Umbilical cord (tissue), 2 donors: ENCODE data around the gene SCUBE1. TPM values are rescaled to one million over a fixed set of nuclear protein-coding genes. Genes with fewer than 3 reads are reported as not detected.
"Not testable (repeated sequence)": the region's sequence is repeated elsewhere in the genome, so short reads cannot be mapped to it uniquely, and the experiment has no call there.

ENCODE experiments used
- DNase-seq: peaks from one replicate; pipeline ENCODE4 v3.0.0-alpha.2; 2015; ENCODE audit warnings: low spot score
- total RNA-seq: library from RNA; depleted of rRNA; stranded (reverse); fragments of >200 nt; gene quantifications from one replicate; pipeline ENCODE4 v1.2.3, GENCODE V29; 2014; ENCODE audit warnings: low replicate concordance; ENCODE audit not compliant: insufficient read depth

The SCUBE1 gene
- total RNA-seq, 1 donor from 2014 or later = 3.6 TPM

GRCh38 chr22:43360576-43360975, 17.4 kb upstream of the SCUBE1 start:
- DNase-seq = no peak

GRCh38 chr22:43356881-43357280, 13.7 kb upstream of the SCUBE1 start:
- no peak for DNase-seq

- DNase-seq = not testable (repeated sequence)
These were observed 12.5 kb upstream of the SCUBE1 start for GRCh38 chr22:43355688-43356087.

DNA sequence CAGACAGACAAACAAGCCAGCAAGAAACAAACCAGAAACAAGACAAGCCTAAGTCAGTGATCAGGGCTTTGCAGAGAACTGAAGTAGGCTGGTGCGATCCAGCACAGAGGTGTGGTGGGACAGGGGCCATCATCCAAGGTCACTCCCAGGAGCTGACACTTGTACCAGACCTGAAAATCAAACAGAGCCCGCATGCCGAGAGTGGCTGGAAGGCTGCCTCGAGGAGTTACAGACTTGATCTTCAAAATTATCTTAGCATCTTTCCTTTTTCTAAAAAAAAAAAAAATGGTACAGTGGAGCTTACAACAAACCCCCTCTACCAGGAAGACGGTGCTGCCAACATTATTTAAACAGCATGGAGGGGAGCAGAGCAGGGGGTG, 8.8 kb upstream of the SCUBE1 start:
- DNase-seq = no peak

- DNase-seq = no peak
These were observed 6.5 kb upstream of the SCUBE1 start for GRCh38 chr22:43349636-43350035.

- DNase-seq = peak; percentile 46
These were observed 3.4 kb upstream of the SCUBE1 start for GRCh38 chr22:43346521-43346929.

GRCh38 chr22:43345761-43346301, 2.7 kb upstream of the SCUBE1 start:
- DNase-seq = no peak

DNA sequence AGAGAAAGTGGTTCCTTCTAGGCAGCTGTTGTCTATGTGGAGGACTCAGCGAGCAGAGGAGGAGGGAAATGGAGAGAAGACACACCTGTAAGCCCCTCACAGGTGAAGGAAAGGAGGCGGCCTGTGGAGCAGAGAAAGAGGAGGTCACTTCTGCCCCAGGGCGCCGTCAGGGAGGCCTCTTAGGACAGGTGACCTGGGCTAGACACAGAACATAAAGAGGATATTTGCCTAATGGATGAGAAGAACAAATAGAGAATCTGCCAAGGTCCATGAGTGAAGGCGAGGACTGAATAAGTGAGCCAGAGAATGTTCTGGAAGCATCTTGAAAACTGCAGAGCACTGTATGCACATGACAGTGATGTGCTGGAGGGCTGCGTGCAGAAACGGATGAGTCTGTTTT, 2.2 kb upstream of the SCUBE1 start:
- no peak for DNase-seq

DNA sequence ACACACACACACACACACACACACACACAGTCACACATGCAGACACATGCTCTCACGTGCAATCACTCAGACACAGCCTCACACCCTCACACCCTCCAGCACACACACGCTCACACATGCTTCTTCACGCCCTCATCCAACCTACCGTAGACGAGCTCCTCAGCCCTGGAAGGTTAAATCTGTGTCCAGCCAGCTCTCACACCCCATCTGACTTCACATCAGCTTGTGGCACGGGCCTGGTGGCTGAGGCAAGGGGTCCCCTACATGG, 1.3 kb upstream of the SCUBE1 start:
- DNase-seq = no peak

DNA sequence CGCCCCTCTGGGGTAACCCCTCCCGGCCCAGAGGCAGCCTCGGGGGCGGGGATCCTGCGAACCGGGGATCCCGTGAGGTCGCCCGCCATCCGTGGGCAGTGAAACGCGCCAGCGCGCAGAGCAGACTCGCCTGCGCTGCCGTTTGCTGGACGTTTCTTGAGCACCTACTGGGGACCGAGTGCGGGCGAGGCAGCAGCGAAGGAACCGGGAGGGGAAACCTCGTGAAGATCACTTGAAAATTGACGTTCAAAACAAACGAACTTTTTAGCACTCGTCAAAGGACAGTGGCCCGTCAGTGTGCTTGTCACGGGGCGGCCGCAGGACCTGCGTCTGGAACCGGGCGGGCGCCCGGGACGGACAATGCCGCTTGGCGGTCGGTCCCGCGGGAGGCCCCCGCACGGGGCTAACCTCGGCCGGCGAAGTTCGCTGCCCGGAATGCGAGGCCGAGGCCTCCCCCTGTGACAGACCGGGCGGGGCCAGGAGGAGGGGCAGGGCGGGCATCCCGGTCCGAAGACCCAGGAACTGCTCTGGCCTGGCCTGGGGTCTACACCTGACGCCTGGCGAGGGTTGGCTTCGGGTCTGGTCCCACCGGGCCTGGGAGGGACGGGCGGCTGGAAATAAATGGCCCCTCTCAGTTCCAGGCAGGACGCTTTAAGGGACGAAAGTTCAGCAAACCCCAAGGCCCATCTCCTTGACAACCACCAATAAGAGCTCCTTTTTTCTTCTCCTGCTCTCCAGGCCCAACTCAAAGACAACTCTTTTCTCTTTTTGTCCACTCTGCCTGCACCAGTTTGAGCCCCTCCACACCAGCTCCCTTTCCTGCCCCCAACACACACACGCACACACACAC, 723 bp upstream of the SCUBE1 start:
- no peak for DNase-seq

- DNase-seq = no peak
These were observed 568 bp downstream of the SCUBE1 start for GRCh38 chr22:43342347-43343261.

DNA sequence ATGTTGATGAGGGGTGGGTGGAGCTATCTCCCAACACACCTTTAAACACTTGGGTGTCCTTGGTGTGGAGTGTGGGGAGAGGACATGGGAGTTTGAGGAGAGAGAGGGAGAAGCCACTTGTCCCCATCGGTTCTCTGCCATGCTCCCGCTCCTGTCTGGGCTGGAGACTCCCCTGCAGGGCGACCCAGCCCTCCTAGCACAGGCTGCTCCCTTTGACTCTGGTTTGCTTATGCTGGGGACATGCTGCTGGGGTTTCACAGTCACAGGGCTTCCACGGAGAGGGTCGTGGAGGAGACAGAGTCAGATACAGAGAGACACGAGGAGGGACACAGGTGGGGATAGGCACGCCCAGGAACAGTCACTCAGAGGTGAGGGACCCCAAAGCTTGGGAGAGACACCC, 1.6 kb downstream of the SCUBE1 start:
- no peak for DNase-seq

GRCh38 chr22:43338766-43339345, 4.3 kb downstream of the SCUBE1 start:
- DNase-seq = no peak

GRCh38 chr22:43337946-43338345, 5.2 kb downstream of the SCUBE1 start:
- no peak for DNase-seq

GRCh38 chr22:43337385-43337784, 5.8 kb downstream of the SCUBE1 start:
- no peak for DNase-seq

- no peak for DNase-seq
These were observed 8.8 kb downstream of the SCUBE1 start for GRCh38 chr22:43334378-43334777.

DNA sequence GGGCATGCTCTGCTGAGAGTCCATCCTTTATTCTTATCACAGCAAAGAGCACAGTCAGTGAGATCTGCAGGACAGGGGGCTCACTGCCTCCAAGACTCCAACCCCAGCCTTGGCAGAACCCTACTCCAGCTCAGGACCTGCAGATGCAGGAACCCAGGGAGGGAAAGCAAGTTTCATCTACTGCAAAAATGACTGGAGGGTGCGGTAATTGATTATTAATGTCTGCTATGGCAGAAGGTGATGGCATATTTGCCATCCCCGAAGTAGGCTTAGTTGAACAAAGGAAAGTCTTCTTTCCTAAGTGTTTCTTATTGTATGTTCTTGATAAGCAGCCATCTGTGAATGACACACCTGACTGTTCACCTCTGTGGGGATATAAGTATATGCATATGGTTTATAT, 9.2 kb downstream of the SCUBE1 start:
- DNase-seq = no peak

- DNase-seq = no peak
These were observed 10.0 kb downstream of the SCUBE1 start for GRCh38 chr22:43333156-43333555.

- DNase-seq = no peak
These were observed 11.5 kb downstream of the SCUBE1 start for GRCh38 chr22:43331698-43332097.

GRCh38 chr22:43331069-43331451, 12.1 kb downstream of the SCUBE1 start:
- no peak for DNase-seq

DNA sequence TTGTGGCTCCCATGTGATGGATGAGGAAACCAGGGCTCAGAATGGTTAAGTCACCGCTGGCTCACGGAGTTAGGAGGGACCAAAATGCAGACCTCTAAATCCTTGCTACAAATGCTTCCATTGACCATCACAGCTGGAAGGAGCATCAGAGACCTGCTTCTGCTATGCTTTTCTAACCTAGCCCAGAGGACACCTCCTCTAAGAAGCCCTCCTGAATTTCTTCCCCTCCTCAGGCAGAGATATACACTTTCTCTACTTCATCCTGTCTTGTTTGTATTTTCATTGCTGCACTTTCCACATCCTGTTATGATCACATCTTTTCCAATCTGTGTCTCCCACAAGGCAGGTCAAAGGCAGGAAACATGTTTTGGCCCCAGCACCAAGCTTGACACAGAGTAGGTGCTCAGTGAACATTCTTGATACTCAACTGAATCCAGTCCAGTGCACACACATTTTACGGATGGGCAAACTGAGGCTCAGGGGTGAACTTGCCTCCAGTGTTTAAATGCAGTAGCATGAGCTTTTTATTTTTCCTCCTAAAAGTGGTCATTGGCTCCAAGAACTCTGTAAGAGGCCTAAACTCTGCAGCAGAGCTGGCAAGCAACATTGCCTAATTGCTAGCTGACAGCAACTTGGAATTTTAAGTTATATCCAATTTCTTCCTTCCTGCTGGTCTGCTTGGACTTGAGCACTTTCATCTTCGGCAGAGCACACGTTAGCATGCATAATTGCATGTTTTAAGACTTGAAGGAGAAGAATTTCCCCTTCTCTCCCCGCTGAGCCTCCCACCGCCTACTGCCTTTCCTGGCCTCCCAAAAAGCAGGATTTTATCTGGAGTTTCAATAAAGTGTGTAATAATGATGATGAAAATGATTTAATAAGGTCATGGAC, 12.7 kb downstream of the SCUBE1 start:
- no peak for DNase-seq
